ENCODE results near the gene PALD1.

PALD1 gene

GRCh38 chr10:70558871-70559810 is 80.6 kb downstream of the PALD1 start:
- DNase-seq: peak; percentile 73

GRCh38 chr10:70559861-70560260 is 81.3 kb downstream of the PALD1 start:
- DNase-seq: no peak

GRCh38 chr10:70560511-70560941 is 82.0 kb downstream of the PALD1 start:
- no peak for DNase-seq

- DNase-seq: no peak
These were observed 82.5 kb downstream of the PALD1 start for GRCh38 chr10:70561070-70561469.

GRCh38 chr10:70561558-70561957 is 83.0 kb downstream of the PALD1 start:
- DNase-seq: no peak

- DNase-seq: no peak
These were observed 83.6 kb downstream of the PALD1 start for GRCh38 chr10:70562036-70562755.

GRCh38 chr10:70563230-70563629 is 84.7 kb downstream of the PALD1 start:
- DNase-seq: no peak

- no peak for DNase-seq
These were observed 85.7 kb downstream of the PALD1 start for GRCh38 chr10:70564113-70564725.

- DNase-seq: no peak
These were observed 86.4 kb downstream of the PALD1 start for GRCh38 chr10:70564901-70565351.

GRCh38 chr10:70565556-70566514 is 87.3 kb downstream of the PALD1 start:
- no peak for DNase-seq

GRCh38 chr10:70566515-70567290 is 88.1 kb downstream of the PALD1 start:
- DNase-seq: no peak

- DNase-seq: no peak
These were observed 89.0 kb downstream of the PALD1 start for GRCh38 chr10:70567603-70568002.

- DNase-seq: no peak
These were observed 89.5 kb downstream of the PALD1 start for GRCh38 chr10:70568113-70568512.

- no peak for DNase-seq
These were observed 90.4 kb downstream of the PALD1 start for GRCh38 chr10:70568781-70569495.

- DNase-seq: no peak
These were observed 92.7 kb downstream of the PALD1 start for GRCh38 chr10:70571236-70571635.

- no peak for DNase-seq
These were observed 93.3 kb downstream of the PALD1 start for GRCh38 chr10:70571636-70572439.

- DNase-seq: no peak
These were observed 95.3 kb downstream of the PALD1 start for GRCh38 chr10:70573599-70574506.

- DNase-seq: no peak
These were observed 96.9 kb downstream of the PALD1 start for GRCh38 chr10:70575486-70575873.
